Neural cell (in vitro differentiated cells): ENCODE data around the gene PHLDA2. TPM values are rescaled to one million over a fixed set of nuclear protein-coding genes. Genes with fewer than 3 reads are reported as not detected.

Experiments used
- H2AFZ ChIP-seq: fragments of 200-600, 300-800 bp; sonication (generic), shearing (Covaris generic); 2 replicates; pipeline ENCODE4 v1.6.0; 2014; ENCODE audit warnings: low read depth, mild to moderate bottlenecking, antibody characterized with exemption, low read length, moderate library complexity
- H3F3A ChIP-seq: fragments of 200-600 bp; shearing (Covaris generic); 2 replicates; pipeline ENCODE4 v1.6.1; 2016; ENCODE audit warnings: mild to moderate bottlenecking, moderate library complexity, mixed read lengths, antibody characterized with exemption, low read length; ENCODE audit not compliant: insufficient read depth, poor library complexity, severe bottlenecking
- H3K27ac ChIP-seq: fragments of 200-600, 300-800 bp; sonication (generic), shearing (Covaris generic); 2 replicates; pipeline ENCODE4 v1.5.1; 2014; ENCODE audit warnings: mild to moderate bottlenecking, low read length, moderate library complexity
- H3K27me3 ChIP-seq: fragments of 300-800, 200-600 bp; sonication (generic), shearing (Covaris generic); 2 replicates; pipeline ENCODE4 v1.6.0; 2014; ENCODE audit warnings: mild to moderate bottlenecking, low read depth, low read length, moderate library complexity; ENCODE audit not compliant: insufficient read depth
- H3K36me3 ChIP-seq: fragments of 300-800, 200-600 bp; sonication (generic), shearing (Covaris generic); 2 replicates; pipeline ENCODE4 v1.5.1; 2014; ENCODE audit warnings: mild to moderate bottlenecking, antibody characterized with exemption, low read length, moderate library complexity; ENCODE audit not compliant: insufficient read depth
- H3K4me2 ChIP-seq: fragments of 300-800, 200-600 bp; sonication (generic), shearing (Covaris generic); 2 replicates; pipeline ENCODE4 v1.6.0; 2014; ENCODE audit warnings: mild to moderate bottlenecking, low read length
- H3K4me3 ChIP-seq: fragments of 300-800, 200-600 bp; sonication (generic), shearing (Covaris generic); 2 replicates; pipeline ENCODE4 v1.5.1; 2014; ENCODE audit warnings: mild to moderate bottlenecking, low read length, moderate library complexity
- H3K79me2 ChIP-seq: fragments of 200-600 bp; shearing (Covaris generic); replicated peaks from 2 replicates; pipeline ENCODE4 v1.6.0; 2014; ENCODE audit warnings: mild to moderate bottlenecking, low read length, moderate library complexity; ENCODE audit not compliant: insufficient read depth
- H3K9ac ChIP-seq: fragments of 300-800, 200-600 bp; sonication (generic), shearing (Covaris generic); 2 replicates; pipeline ENCODE4 v1.6.1; 2016; ENCODE audit warnings: mild to moderate bottlenecking, low read length, mixed read lengths
- H3K9me2 ChIP-seq: fragments of 200-600 bp; shearing (Covaris generic); 2 replicates; pipeline ENCODE4 v1.6.1; 2016; ENCODE audit warnings: mild to moderate bottlenecking, low read length, mixed read lengths; ENCODE audit not compliant: insufficient read depth
- H3K9me3 ChIP-seq: fragments of 200-600, 300-800 bp; sonication (generic), shearing (Covaris generic); 2 replicates; pipeline ENCODE4 v1.6.1; 2016; ENCODE audit warnings: mild to moderate bottlenecking, mixed run types, low read length, moderate library complexity, mixed read lengths
- H4K20me1 ChIP-seq: fragments of 200-600 bp; shearing (Covaris generic); 2 replicates; pipeline ENCODE4 v1.6.1; 2016; ENCODE audit warnings: mild to moderate bottlenecking, mixed run types; ENCODE audit not compliant: insufficient read depth
- EP300 ChIP-seq: fragments of 450-650 bp; conservative IDR thresholded peaks from 2 replicates; pipeline ENCODE4 v1.6.1; 2014; ENCODE audit warnings: antibody characterized with exemption, mild to moderate bottlenecking, moderate library complexity; ENCODE audit not compliant: poor library complexity, severe bottlenecking
- EZH2 ChIP-seq: fragments of 200-600, 300-800 bp; shearing (Covaris generic), sonication (generic); IDR thresholded peaks from 2 replicates; pipeline ENCODE4 v1.6.1; 2014; ENCODE audit warnings: antibody characterized with exemption, low read length, borderline replicate concordance, mild to moderate bottlenecking; ENCODE audit not compliant: insufficient read depth, poor library complexity, severe bottlenecking
- POLR2AphosphoS5 ChIP-seq: IDR thresholded peaks from 2 replicates; pipeline ENCODE4 v1.6.1; 2012
- RAD21 ChIP-seq: fragments of 450-650 bp; conservative IDR thresholded peaks from 2 replicates; pipeline ENCODE4 v1.6.1; 2014; ENCODE audit warnings: antibody characterized with exemption, mild to moderate bottlenecking, moderate library complexity
- SMC3 ChIP-seq: fragments of 450-650 bp; conservative IDR thresholded peaks from 2 replicates; pipeline ENCODE4 v1.6.1; 2014; ENCODE audit warnings: antibody characterized with exemption, mild to moderate bottlenecking, moderate library complexity; ENCODE audit not compliant: poor library complexity
- TAF1 ChIP-seq: IDR thresholded peaks from 2 replicates; pipeline ENCODE4 v1.6.1; 2012; ENCODE audit warnings: low read depth
- polyA plus RNA-seq: library from polyadenylated mRNA; depleted of rRNA; stranded (reverse); fragments of >200 nt; gene quantifications from 2 replicates; pipeline ENCODE4 v1.2.3, GENCODE V29; 2014
- TF ChIP-seq, protein P1 (sequence below): IDR thresholded peaks from 2 replicates; pipeline ENCODE4 v1.6.1; 2012; ENCODE audit warnings: borderline replicate concordance
- TF ChIP-seq, protein P2 (sequence below): fragments of 450-650 bp; IDR thresholded peaks from 2 replicates; pipeline ENCODE4 v1.5.1; 2014; ENCODE audit warnings: antibody characterized with exemption, mild to moderate bottlenecking, moderate library complexity; ENCODE audit not compliant: poor library complexity, severe bottlenecking

PHLDA2 gene
- polyA plus RNA-seq, 1 donor from 2014 or later, result not detected

DNA sequence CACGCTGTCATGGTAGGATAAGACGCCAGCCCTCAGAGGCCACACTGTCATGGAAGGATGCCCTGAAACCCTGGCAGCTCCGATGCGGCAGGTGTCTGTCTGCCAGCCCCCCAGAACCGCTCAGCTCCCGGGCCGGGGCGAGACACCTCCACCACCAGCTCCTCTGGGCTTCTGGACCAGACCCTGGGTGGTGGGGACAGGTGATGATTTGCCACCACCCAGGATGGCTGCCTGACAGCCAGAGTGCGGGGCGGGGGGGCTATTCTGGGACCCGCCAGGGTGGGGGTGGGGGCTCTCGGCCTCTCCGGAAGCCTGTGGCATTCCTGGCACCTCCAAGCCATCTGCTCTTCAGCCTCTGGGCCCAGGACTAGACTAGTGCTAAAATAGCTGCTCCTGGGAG is 9.4 kb downstream of the PHLDA2 start:
- Histone ChIP-seq H3F3A (no peaks in the 10 kb centered on the region), H3K27ac (no peak overlapping the region), H3K27me3 (no peaks in the 10 kb centered on the region), H4K20me1 (no peaks in the 10 kb centered on the region), H3K9ac (no peak overlapping the region), H3K36me3 (no peaks in the 10 kb centered on the region), H3K9me2 (no peaks in the 10 kb centered on the region), H3K79me2 (no peaks in the 10 kb centered on the region), H3K9me3 (no peaks in the 10 kb centered on the region), H3K4me3 (no peak overlapping the region), H3K4me2 (no peak overlapping the region), H2AFZ (no peak overlapping the region)
- TF ChIP-seq, protein P1, sequence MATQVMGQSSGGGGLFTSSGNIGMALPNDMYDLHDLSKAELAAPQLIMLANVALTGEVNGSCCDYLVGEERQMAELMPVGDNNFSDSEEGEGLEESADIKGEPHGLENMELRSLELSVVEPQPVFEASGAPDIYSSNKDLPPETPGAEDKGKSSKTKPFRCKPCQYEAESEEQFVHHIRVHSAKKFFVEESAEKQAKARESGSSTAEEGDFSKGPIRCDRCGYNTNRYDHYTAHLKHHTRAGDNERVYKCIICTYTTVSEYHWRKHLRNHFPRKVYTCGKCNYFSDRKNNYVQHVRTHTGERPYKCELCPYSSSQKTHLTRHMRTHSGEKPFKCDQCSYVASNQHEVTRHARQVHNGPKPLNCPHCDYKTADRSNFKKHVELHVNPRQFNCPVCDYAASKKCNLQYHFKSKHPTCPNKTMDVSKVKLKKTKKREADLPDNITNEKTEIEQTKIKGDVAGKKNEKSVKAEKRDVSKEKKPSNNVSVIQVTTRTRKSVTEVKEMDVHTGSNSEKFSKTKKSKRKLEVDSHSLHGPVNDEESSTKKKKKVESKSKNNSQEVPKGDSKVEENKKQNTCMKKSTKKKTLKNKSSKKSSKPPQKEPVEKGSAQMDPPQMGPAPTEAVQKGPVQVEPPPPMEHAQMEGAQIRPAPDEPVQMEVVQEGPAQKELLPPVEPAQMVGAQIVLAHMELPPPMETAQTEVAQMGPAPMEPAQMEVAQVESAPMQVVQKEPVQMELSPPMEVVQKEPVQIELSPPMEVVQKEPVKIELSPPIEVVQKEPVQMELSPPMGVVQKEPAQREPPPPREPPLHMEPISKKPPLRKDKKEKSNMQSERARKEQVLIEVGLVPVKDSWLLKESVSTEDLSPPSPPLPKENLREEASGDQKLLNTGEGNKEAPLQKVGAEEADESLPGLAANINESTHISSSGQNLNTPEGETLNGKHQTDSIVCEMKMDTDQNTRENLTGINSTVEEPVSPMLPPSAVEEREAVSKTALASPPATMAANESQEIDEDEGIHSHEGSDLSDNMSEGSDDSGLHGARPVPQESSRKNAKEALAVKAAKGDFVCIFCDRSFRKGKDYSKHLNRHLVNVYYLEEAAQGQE, result no peak
- no peak for TF ChIP-seq SMC3

DNA sequence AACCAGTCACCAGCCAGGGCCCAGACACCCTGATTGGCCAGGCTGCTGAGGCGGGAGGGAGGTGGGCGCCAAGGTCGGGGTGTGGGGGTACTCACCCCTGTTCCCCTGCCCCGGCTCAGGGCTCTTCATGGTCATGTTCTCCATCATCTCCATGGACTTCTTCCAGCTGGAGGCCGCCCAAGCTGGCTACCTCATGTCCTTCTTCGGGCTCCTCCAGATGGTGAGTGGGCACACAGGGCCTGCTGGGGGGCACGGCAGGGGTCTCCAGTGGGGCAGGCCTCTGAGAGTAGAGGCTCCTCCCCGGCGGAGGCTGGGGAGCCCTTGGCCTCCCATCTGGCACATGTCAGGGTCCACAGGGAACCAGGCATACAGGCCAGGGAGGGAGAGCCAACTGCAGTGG is 10.0 kb downstream of the PHLDA2 start:
- H4K20me1 ChIP-seq, result no peaks in the 10 kb centered on the region

More for the DNA sequence above, 10.0 kb downstream of the PHLDA2 start:
- H3K36me3 ChIP-seq, result no peaks in the 10 kb centered on the region
- no peak overlapping the region for H2AFZ ChIP-seq
- no peaks in the 10 kb centered on the region for H3F3A ChIP-seq
- no peak overlapping the region for H3K27ac ChIP-seq
- H3K9me2 ChIP-seq, result no peaks in the 10 kb centered on the region
- H3K4me2 ChIP-seq, result no peak overlapping the region
- no peak overlapping the region for H3K9ac ChIP-seq
- H3K4me3 ChIP-seq, result no peak overlapping the region
- no peaks in the 10 kb centered on the region for H3K9me3 ChIP-seq
- H3K79me2 ChIP-seq, result no peaks in the 10 kb centered on the region
- H3K27me3 ChIP-seq, result no peaks in the 10 kb centered on the region
- TF ChIP-seq SMC3 (no peak), POLR2AphosphoS5 (no peak), RAD21 (no peak), EP300 (no peak), TAF1 (no peak), EZH2 (no peak)
- TF ChIP-seq, protein P1, result no peak
- TF ChIP-seq, protein P2, sequence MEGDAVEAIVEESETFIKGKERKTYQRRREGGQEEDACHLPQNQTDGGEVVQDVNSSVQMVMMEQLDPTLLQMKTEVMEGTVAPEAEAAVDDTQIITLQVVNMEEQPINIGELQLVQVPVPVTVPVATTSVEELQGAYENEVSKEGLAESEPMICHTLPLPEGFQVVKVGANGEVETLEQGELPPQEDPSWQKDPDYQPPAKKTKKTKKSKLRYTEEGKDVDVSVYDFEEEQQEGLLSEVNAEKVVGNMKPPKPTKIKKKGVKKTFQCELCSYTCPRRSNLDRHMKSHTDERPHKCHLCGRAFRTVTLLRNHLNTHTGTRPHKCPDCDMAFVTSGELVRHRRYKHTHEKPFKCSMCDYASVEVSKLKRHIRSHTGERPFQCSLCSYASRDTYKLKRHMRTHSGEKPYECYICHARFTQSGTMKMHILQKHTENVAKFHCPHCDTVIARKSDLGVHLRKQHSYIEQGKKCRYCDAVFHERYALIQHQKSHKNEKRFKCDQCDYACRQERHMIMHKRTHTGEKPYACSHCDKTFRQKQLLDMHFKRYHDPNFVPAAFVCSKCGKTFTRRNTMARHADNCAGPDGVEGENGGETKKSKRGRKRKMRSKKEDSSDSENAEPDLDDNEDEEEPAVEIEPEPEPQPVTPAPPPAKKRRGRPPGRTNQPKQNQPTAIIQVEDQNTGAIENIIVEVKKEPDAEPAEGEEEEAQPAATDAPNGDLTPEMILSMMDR, result no peak
